Activated CD4-positive, alpha-beta T cell treated with anti-CD3 and anti-CD28 coated beads for 48 hours (primary cell): ENCODE data around the gene TCERG1L.

Experiments used
- DNase-seq: peaks from one replicate; pipeline ENCODE4 v3.0.0-alpha.2; 2020

The TCERG1L gene

GRCh38 chr10:131221632-131222277, 89.8 kb downstream of the TCERG1L start:
- no peak for DNase-seq

GRCh38 chr10:131220601-131221171, 90.8 kb downstream of the TCERG1L start:
- DNase-seq = no peak

- no peak for DNase-seq
Observed at GRCh38 chr10:131219955-131220489, 91.5 kb downstream of the TCERG1L start.

GRCh38 chr10:131219584-131219886, 92.0 kb downstream of the TCERG1L start:
- DNase-seq = no peak

- DNase-seq = no peak
Observed at GRCh38 chr10:131218811-131219583, 92.5 kb downstream of the TCERG1L start.

- DNase-seq = no peak
Observed at GRCh38 chr10:131216681-131217230, 94.8 kb downstream of the TCERG1L start.

- no peak for DNase-seq
Observed at GRCh38 chr10:131215776-131216175, 95.7 kb downstream of the TCERG1L start.

- no peak for DNase-seq
Observed at GRCh38 chr10:131214521-131215244, 96.8 kb downstream of the TCERG1L start.

- DNase-seq = no peak
Observed at GRCh38 chr10:131213741-131214505, 97.6 kb downstream of the TCERG1L start.

GRCh38 chr10:131212763-131213325, 98.7 kb downstream of the TCERG1L start:
- no peak for DNase-seq

- DNase-seq = no peak
Observed at GRCh38 chr10:131211965-131212619, 99.4 kb downstream of the TCERG1L start.

GRCh38 chr10:131211559-131211958, 100.0 kb downstream of the TCERG1L start:
- no peak for DNase-seq

GRCh38 chr10:131211146-131211545, 100.4 kb downstream of the TCERG1L start:
- DNase-seq = no peak

GRCh38 chr10:131210181-131210580, 101.3 kb downstream of the TCERG1L start:
- no peak for DNase-seq

- no peak for DNase-seq
Observed at GRCh38 chr10:131207584-131208532, 103.7 kb downstream of the TCERG1L start.

GRCh38 chr10:131207176-131207575, 104.3 kb downstream of the TCERG1L start:
- no peak for DNase-seq

GRCh38 chr10:131206111-131206995, 105.2 kb downstream of the TCERG1L start:
- DNase-seq = no peak

- no peak for DNase-seq
Observed at GRCh38 chr10:131205556-131205955, 106.0 kb downstream of the TCERG1L start.
